WERI-Rb-1 (cell line): Measurements from ENCODE around the gene IL12RB1.

Source experiments
- DNase-seq: peaks from one replicate; pipeline ENCODE4 v3.0.0-alpha.2; 2020
- H3K27ac ChIP-seq: fragments of 250-450 bp; sonication (Bioruptor Pico); 2 replicates; pipeline ENCODE4 v1.5.1; 2020; ENCODE audit warnings: mild to moderate bottlenecking, moderate library complexity
- H3K27me3 ChIP-seq: fragments of 250-450 bp; sonication (Bioruptor Pico); 2 replicates; pipeline ENCODE4 v1.5.1; 2021; ENCODE audit warnings: mild to moderate bottlenecking, low read depth, moderate library complexity; ENCODE audit not compliant: insufficient read depth, severe bottlenecking
- H3K36me3 ChIP-seq: fragments of 250-450 bp; sonication (Bioruptor Pico); 2 replicates; pipeline ENCODE4 v1.5.1; 2020; ENCODE audit warnings: mild to moderate bottlenecking, moderate library complexity
- H3K4me3 ChIP-seq: 2 replicates; pipeline ENCODE4 v1.5.1; 2011; ENCODE audit warnings: low read depth, mild to moderate bottlenecking, control low read depth, low read length
- H3K9me3 ChIP-seq: fragments of 250-450 bp; sonication (Bioruptor Pico); 2 replicates; pipeline ENCODE4 v1.5.1; 2021; ENCODE audit warnings: mild to moderate bottlenecking, moderate library complexity; ENCODE audit not compliant: severe bottlenecking
- CTCF ChIP-seq: IDR thresholded peaks from 2 replicates; pipeline ENCODE4 v1.5.1; 2011; ENCODE audit warnings: low read depth, mild to moderate bottlenecking, control low read depth, inconsistent platforms, low read length

IL12RB1 gene

GRCh38 chr19:18049385-18049784 is 37.3 kb downstream of the IL12RB1 start:
- Histone ChIP-seq H3K9me3 (no peaks in the 10 kb centered on the region), H3K27ac (no peak overlapping the region), H3K36me3 (no peaks in the 10 kb centered on the region), H3K27me3 (no peaks in the 10 kb centered on the region), H3K4me3 (no peak overlapping the region)
- no peak for DNase-seq
- no peak for TF ChIP-seq CTCF

- H3K9me3 ChIP-seq, result peaks cover 5% of the 10 kb centered on the region
- no peaks in the 10 kb centered on the region for H3K36me3 ChIP-seq
- no peak for TF ChIP-seq CTCF
- peak overlapping the region; percentile 94 for H3K27ac ChIP-seq
- H3K4me3 ChIP-seq, result no peak overlapping the region
- DNase-seq, result peak; percentile 27
- no peaks in the 10 kb centered on the region for H3K27me3 ChIP-seq
Measured at GRCh38 chr19:18046059-18046718, 40.5 kb downstream of the IL12RB1 start.

GRCh38 chr19:18045307-18046050 is 41.3 kb downstream of the IL12RB1 start:
- no peak for TF ChIP-seq CTCF
- Histone ChIP-seq H3K27me3 (no peaks in the 10 kb centered on the region), H3K9me3 (peaks cover 11% of the 10 kb centered on the region), H3K36me3 (no peaks in the 10 kb centered on the region), H3K4me3 (no peak overlapping the region), H3K27ac (peak overlapping the region; percentile 94)
- DNase-seq, result no peak

GRCh38 chr19:18044825-18045304 is 41.9 kb downstream of the IL12RB1 start:
- DNase-seq, result peak; percentile 96
- Histone ChIP-seq H3K27me3 (no peaks in the 10 kb centered on the region), H3K36me3 (no peaks in the 10 kb centered on the region), H3K27ac (peak overlapping the region; percentile 94), H3K9me3 (peaks cover 11% of the 10 kb centered on the region), H3K4me3 (peak overlapping the region; percentile 31)
- TF ChIP-seq CTCF, result no peak

DNA sequence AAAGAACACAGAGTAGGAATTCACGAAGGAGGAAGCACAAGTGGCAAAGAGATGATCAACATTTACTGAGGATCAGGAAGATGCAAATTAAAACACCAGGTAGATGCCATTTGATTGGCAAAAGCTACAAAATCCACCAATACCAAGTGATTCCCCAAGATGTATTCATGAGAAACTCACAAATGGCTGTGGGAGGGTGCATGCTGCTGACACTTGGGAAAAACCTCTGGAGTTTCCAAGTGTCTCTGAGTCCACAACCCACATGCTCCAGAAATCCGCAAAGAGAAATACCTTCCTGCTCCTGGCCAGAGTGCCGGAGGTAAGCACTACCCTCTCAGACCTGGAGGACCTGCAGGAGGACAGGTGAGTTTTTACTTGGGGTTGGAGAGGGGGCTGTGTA is 43.1 kb downstream of the IL12RB1 start:
- Histone ChIP-seq H3K4me3 (no peak overlapping the region), H3K27ac (peak overlapping the region; percentile 94), H3K9me3 (peaks cover 11% of the 10 kb centered on the region), H3K36me3 (no peaks in the 10 kb centered on the region), H3K27me3 (no peaks in the 10 kb centered on the region)
- no peak for DNase-seq
- no peak for TF ChIP-seq CTCF
